ENCODE data around the gene PSMA2. TPM values are rescaled to one million over a fixed set of nuclear protein-coding genes. Genes with fewer than 3 reads are reported as not detected.

PSMA2 gene
- total and polyA plus RNA-seq, 5 experiments from 2014 or later: 39.6 to 265 (median 199) TPM

DNA sequence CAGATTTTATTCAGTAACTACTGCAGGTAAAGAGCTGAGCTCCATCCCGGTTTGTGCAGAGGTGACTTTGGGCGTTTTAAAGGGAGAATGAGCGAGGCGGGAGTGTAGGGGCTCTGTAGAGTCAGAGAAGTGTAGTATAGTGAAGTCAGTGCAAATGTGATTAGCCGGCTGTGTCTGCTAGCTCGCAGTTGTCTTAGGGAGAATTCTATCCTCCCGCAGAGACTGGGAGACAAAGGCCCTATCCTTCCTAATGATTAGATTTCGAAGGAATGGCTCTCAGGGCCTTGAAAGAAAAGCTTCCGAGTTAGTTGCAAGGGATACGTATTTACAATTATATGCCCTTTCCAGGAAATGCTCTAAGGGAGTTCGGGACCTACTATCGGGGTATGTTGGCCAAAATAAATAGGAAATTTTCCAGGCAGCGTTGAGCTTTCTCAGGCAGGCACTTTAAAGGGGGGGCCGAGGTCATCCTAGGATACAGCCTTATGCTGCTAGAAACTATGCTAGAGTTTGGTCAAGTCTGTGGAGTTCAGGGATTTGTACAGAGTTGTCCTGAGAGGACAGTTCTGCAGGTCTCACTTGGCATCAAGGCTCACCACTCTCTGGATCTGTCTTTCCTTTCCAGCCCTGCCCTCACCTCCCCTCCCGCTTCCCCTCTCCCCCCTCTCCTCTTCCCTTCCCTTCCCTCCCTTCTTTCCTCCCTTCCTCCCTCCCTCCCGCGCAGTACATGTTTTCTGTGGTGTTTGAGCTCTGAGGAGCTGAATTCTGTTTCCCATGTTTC lies 1.0 kb upstream of the PSMA2 start:
- ATAC-seq: no peak
- Mint-ChIP-seq H3K27me3 (no peaks in the 10 kb centered on the region), H3K36me3 (peaks cover 0 to 33% (median 0%) of the 10 kb centered on the region in 3 donors), H3K9me3 (no peaks in the 10 kb centered on the region), H3K4me1 (peaks cover 24 to 72% (median 56%) of the 10 kb centered on the region in 4 donors), H3K4me3 (peak overlapping the region; percentile 89 to 100 (median 99)), H3K27ac (peak overlapping the region; percentile 96 to 99 (median 98))
- DNase-seq: peak in 1 of 10 donors; percentile 4
- POLR2A ChIA-PET: interaction anchor here (0.6 to 4.0 kb wide), 10 partner anchors 8 to 993 kb away, joined by 3 to 30 read pairs (median 8); partner anchors contain the start of genes C7orf25, MRPS24, STK17A and UBE2D4

DNA sequence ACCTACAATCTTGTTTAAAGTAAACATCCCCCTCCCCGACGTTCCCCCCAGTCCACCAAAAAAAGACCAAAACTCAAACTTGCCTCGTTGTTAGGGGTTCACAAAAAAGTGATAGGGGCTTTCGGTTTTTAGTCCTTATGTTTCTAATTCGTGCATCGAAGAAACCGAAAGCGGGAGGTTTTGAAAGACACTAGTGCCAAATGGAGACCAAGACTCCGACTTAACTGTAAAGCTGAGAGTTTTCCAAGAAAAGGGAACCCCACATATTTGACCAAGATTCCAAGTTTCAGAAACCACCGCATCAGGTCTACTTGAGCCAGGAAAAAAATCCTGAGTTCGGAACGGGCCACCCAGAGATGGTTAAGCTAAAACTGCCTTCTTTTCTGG lies 534 bp downstream of the PSMA2 start:
- peaks cover 0 to 31% (median 0%) of the 10 kb centered on the region in 3 donors for H3K36me3 Mint-ChIP-seq
- DNase-seq: peak in 1 of 10 donors; percentile 36

DNA sequence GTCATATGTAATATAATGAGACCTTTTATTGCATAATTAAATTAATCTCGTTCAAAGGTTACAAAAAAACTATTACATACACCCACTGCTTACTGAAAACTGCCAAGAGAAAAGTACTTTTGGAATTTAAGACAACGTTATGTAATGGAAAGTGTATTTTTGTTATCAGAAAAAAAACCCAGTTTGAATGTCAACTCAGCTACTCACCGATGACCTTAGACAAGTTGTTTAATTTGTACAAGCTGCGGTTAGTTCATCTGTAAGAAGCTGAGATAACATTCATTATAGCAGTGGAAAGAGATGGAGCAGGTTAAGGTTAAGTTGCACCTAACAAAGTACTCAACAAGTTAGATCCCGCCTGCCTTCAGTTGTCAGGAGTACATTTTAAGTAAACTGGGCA lies 1.1 kb downstream of the PSMA2 start:
- POLR2A ChIA-PET: interaction anchor here (0.6 to 4.0 kb wide), 2 partner anchors 17 to 694 kb away, joined by 3 to 30 read pairs; partner anchors contain the start of gene C7orf25
- Mint-ChIP-seq H3K27me3 (no peaks in the 10 kb centered on the region), H3K36me3 (peaks cover 0 to 31% (median 0%) of the 10 kb centered on the region in 3 donors), H3K27ac (peak overlapping the region; percentile 84 to 99 (median 98)), H3K4me1 (peaks cover 24 to 83% (median 60%) of the 10 kb centered on the region in 4 donors), H3K4me3 (peak overlapping the region; percentile 89 to 100 (median 99)), H3K9me3 (no peaks in the 10 kb centered on the region)
- DNase-seq (no peak), ATAC-seq (no peak)

More for the DNA sequence above, 534 bp downstream of the PSMA2 start:
- H3K4me1 Mint-ChIP-seq: peaks cover 24 to 82% (median 63%) of the 10 kb centered on the region in 4 donors
- H3K27me3 Mint-ChIP-seq: no peaks in the 10 kb centered on the region
- peak overlapping the region; percentile 89 to 100 (median 99) for H3K4me3 Mint-ChIP-seq
- H3K9me3 Mint-ChIP-seq: no peaks in the 10 kb centered on the region
- peak overlapping the region; percentile 96 to 99 (median 98) for H3K27ac Mint-ChIP-seq
- POLR2A ChIA-PET: interaction anchor here (0.6 to 4.0 kb wide), 13 partner anchors 12 to 1917 kb away, joined by 3 to 30 read pairs (median 6); partner anchors contain the start of genes C7orf25, COA1, MRPS24 and STK17A
- ATAC-seq: no peak

DNA sequence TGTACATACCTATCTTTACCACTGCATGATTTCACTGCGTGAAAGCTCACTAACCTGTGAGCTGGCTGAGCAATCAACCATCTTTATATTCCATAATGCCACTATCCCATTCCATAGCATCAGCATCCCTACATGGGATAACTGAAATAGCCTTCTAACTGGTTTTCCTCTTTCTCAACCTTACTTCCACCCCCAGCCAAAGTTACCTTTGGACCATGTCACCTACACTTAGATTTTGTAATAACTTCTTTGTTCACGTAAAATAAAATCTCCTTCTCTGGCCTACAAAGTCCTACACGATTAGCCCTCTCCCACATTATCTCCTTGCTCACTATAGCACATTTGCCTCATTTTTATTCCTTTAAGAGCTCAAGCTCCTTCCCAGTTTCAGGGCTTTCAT lies 2.5 kb downstream of the PSMA2 start:
- Mint-ChIP-seq H3K4me3 (peak overlapping the region in 9 of 10 donors; percentile 8 to 82 (median 48)), H3K36me3 (peaks cover 0 to 34% (median 2%) of the 10 kb centered on the region in 3 donors)

DNA sequence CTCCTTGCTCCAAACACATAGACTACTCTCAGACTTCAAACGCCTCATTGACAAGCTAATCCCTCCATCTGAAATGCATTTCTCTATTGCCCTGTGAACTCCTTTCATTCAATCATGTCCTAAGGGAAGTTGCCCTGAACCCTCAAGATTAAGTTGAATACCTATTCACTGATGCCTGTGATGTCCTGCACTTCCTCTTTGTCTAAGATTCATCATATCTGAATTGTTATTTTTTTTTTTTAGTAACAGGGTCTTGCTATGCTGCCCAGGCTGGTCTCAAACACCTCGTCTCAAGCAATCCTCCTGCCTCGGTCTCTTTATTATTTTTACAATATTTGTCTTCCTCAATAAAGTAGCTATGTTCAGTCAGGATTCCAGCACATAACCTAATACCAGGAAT lies 3.2 kb downstream of the PSMA2 start:
- peaks cover 0 to 40% (median 3%) of the 10 kb centered on the region in 3 donors for H3K36me3 Mint-ChIP-seq
- ATAC-seq: no peak
- POLR2A ChIA-PET: interaction anchor here (1.8 kb wide), 1 partner anchor 40 kb away, joined by 5 read pairs; no protein-coding TSS in a partner anchor
- peak overlapping the region in 1 of 10 donors; percentile 35 for H3K4me3 Mint-ChIP-seq
- no peaks in the 10 kb centered on the region for H3K9me3 Mint-ChIP-seq
- peak overlapping the region in 4 of 10 donors; percentile 6 to 77 (median 61) for H3K27ac Mint-ChIP-seq
- H3K27me3 Mint-ChIP-seq: no peaks in the 10 kb centered on the region
- no peak for DNase-seq
- H3K4me1 Mint-ChIP-seq: peaks cover 29 to 81% (median 52%) of the 10 kb centered on the region in 4 donors

More for the DNA sequence above, 2.5 kb downstream of the PSMA2 start:
- Mint-ChIP-seq H3K4me1 (peaks cover 29 to 86% (median 59%) of the 10 kb centered on the region in 4 donors), H3K9me3 (no peaks in the 10 kb centered on the region), H3K27me3 (no peaks in the 10 kb centered on the region), H3K27ac (peak overlapping the region in 6 of 10 donors; percentile 5 to 77 (median 34))
- DNase-seq: no peak
- POLR2A ChIA-PET: interaction anchor here (0.6 to 1.8 kb wide), 2 partner anchors 41 to 79 kb away, joined by 3 to 5 read pairs; no protein-coding TSS in a partner anchor
- no peak for ATAC-seq

DNA sequence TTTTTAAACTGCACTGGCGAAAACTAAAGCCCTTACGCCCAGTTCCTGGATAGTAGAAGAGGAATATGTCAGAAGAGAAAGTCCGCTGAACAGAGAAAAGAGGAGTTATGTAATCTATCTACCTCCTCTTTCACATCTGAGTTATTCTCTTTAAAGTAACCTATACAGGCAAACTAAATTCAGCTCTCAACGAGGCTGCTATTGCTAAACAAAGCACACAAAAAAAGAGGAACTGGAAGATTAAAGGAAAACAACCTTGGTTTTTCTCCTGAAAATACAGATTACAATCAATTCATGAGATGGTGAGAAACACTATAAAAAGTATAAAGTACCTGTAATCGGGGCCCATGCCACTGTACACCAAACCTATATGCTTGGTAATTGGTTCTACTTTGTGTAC lies 5.8 kb downstream of the PSMA2 start:
- POLR2A ChIA-PET: interaction anchor here (0.8 to 1.1 kb wide), 2 partner anchors 9 to 14 kb away, joined by 3 to 5 read pairs; partner anchors contain the start of gene C7orf25
- H3K4me3 Mint-ChIP-seq: no peak overlapping the region
- no peaks in the 10 kb centered on the region for H3K27me3 Mint-ChIP-seq
- H3K36me3 Mint-ChIP-seq: peaks cover 0 to 65% (median 17%) of the 10 kb centered on the region in 3 donors
- no peak for ATAC-seq
- H3K4me1 Mint-ChIP-seq: peaks cover 19 to 59% (median 39%) of the 10 kb centered on the region in 4 donors
- DNase-seq: no peak
- no peak overlapping the region for H3K27ac Mint-ChIP-seq
- H3K9me3 Mint-ChIP-seq: no peaks in the 10 kb centered on the region

DNA sequence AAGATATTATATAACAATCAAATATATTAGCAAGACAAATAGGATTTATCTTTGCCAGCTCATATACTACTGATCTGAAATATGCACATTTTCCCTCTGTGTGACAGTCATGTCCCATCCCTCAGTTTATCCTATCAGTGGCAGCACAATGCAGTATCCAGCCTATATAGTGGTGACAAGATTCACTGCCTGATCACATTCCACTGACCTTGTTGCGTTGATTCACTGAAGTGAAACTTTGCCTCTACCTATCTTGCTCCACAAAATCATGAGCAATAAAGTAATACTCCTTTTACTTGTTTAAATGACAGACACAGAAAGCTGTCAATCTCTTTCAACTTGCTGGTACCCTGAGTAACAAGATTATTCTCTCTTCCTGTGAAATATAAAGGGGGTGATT lies 6.3 kb downstream of the PSMA2 start:
- POLR2A ChIA-PET: no interaction called here
- Mint-ChIP-seq H3K27me3 (no peaks in the 10 kb centered on the region), H3K27ac (peak overlapping the region in 1 of 10 donors; percentile 55), H3K36me3 (peaks cover 0 to 70% (median 17%) of the 10 kb centered on the region in 3 donors), H3K4me1 (peaks cover 19 to 54% (median 36%) of the 10 kb centered on the region in 4 donors), H3K4me3 (no peak overlapping the region), H3K9me3 (no peaks in the 10 kb centered on the region)
- DNase-seq: no peak
- no peak for ATAC-seq

DNA sequence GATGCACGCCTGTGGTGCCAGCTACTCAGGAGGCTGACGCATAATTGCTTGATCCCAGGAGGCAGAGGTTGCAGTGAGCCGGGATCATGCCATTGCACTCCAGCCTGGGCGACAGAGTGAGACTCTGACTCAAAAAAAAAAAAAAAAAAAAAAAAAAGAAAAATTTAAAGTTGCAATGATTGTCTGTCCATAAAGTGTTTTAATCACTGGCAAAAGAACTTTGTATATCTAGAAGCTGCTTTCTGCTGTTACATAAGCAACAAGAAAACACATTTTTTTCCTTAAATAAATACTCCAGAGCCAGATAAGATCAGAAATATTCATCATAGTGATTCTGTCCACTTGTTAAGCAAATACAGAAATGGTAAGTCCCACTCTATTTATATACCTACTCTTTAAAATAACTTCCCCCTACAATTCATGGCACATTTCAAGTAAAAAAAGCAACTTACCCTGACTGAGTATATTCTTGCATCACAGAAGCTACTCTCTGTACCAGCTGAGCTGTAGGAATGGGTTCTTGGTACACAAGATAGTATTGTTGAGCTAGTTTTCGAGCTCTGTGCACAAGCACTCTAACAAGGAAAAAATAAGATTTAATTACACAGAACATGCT lies 7.6 kb downstream of the PSMA2 start:
- no peak for DNase-seq
- no peaks in the 10 kb centered on the region for H3K27me3 Mint-ChIP-seq
- no peak for ATAC-seq
- H3K4me3 Mint-ChIP-seq: no peak overlapping the region
- peaks cover 0 to 83% (median 21%) of the 10 kb centered on the region in 3 donors for H3K36me3 Mint-ChIP-seq
- peaks cover 14 to 42% (median 26%) of the 10 kb centered on the region in 4 donors for H3K4me1 Mint-ChIP-seq
- H3K27ac Mint-ChIP-seq: peak overlapping the region in 3 of 10 donors; percentile 7 to 33 (median 28)
- no peaks in the 10 kb centered on the region for H3K9me3 Mint-ChIP-seq
- POLR2A ChIA-PET: no interaction called here

DNA sequence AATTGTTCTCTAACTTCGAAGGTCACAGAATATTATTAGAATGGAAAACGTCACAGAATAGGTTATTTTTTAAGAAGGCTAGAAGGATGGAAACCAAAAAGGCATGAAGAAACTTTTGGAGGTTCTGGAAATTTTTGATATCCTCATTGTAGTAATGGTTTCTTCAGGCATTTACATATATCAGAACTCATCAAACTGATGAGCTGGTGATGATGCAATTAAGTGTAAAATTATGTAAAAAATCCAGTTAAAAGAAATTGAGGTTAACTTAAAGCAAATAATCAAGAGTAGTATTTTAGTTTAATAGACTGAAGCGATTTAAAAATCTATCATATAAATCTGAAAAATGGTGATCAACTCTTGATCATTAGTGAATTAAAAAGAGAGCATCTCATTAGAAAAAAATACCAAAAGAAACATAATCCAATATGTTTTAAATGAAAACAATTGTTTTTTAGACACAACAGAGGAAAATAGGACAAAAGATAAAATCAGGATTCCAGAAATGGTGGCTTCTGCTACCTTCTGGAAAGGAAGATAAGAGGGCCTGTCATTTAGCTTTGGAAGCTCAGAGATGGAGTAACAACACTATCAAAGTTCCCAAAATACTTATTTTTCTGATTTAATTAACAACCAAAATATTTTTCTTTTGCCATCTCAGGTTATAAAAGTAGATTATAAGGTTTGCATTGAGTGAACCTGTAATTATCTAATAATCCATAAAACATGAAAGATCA lies 9.8 kb downstream of the PSMA2 start:
- no peaks in the 10 kb centered on the region for H3K9me3 Mint-ChIP-seq
- H3K27ac Mint-ChIP-seq: peak overlapping the region in 1 of 10 donors; percentile 6
- H3K4me1 Mint-ChIP-seq: peaks cover 0 to 20% (median 10%) of the 10 kb centered on the region in 4 donors
- peaks cover 0 to 97% (median 24%) of the 10 kb centered on the region in 3 donors for H3K36me3 Mint-ChIP-seq
- POLR2A ChIA-PET: no interaction called here
- H3K4me3 Mint-ChIP-seq: no peak overlapping the region
- no peaks in the 10 kb centered on the region for H3K27me3 Mint-ChIP-seq
- DNase-seq (no peak), ATAC-seq (no peak)

DNA sequence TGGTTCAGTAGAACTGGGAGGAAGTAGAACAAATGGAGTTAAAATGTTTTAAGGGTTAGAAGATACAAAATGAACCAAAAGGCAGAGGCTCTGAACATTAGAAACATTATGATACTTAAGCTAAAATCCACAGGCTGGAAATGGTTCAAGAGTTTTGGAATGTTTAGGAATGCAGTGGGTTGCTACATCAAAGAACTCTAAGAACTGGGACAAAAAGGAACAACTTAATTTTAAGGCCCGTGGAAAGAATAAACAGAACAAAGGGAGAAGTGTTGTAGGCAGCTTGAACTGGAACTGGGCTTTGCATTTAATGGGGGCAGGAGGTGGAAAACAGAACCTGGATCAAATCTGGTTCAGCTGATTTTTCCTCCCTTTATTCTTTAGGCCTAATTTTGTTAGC lies 16.6 kb downstream of the PSMA2 start:
- H3K4me3 Mint-ChIP-seq: no peak overlapping the region
- H3K9me3 Mint-ChIP-seq: no peaks in the 10 kb centered on the region
- peak overlapping the region in 7 of 10 donors; percentile 30 to 91 (median 54) for H3K27ac Mint-ChIP-seq
- ATAC-seq (no peak), DNase-seq (no peak)
- POLR2A ChIA-PET: interaction anchor here (4.8 kb wide), 1 partner anchor 17 kb away, joined by 30 read pairs; the partner anchor contains the start of genes MRPL32 and PSMA2
- peaks cover 0 to 52% (median 9%) of the 10 kb centered on the region in 3 donors for H3K36me3 Mint-ChIP-seq
- H3K27me3 Mint-ChIP-seq: no peaks in the 10 kb centered on the region
- H3K4me1 Mint-ChIP-seq: peaks cover 27 to 48% (median 45%) of the 10 kb centered on the region in 4 donors

DNA sequence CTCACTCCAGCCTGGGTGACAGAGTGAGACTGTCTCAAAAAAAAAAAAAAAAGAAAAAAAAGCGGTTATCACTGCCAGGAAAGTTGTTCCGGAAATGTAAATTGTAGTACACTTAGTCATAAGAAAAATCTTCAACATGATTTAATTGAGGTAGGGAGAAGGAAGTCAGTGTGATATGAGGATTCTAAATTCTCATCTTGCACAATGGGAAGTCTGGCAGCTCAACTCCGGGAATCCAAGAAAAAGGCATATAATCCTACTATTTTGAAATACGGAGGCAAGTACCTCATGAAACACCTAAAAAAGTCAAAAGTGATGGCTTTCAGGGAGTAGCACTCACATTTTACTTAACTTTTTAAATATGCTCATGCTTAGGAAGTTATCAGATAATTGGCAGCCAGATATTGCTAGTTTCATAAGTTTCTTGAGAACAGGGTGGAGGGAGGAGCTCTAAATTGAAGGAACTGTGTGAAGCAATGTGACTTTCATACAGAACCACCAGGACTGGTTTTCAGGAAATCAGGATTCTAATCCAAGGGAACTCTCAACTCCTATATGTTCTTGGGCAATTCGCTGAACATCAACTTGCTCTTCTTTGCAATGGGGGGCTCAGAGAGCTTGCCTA lies 17.4 kb downstream of the PSMA2 start:
- Mint-ChIP-seq H3K4me1 (peaks cover 33 to 56% (median 50%) of the 10 kb centered on the region in 4 donors), H3K27me3 (no peaks in the 10 kb centered on the region), H3K36me3 (peaks cover 0 to 43% (median 7%) of the 10 kb centered on the region in 3 donors), H3K9me3 (no peaks in the 10 kb centered on the region), H3K4me3 (peak overlapping the region in 2 of 10 donors; percentile 22 to 84), H3K27ac (peak overlapping the region; percentile 57 to 97 (median 93))
- ATAC-seq (no peak), DNase-seq (no peak)
- POLR2A ChIA-PET: interaction anchor here (0.7 to 4.8 kb wide), 2 partner anchors 18 to 1045 kb away, joined by 3 to 30 read pairs; partner anchors contain the start of genes MRPL32 and PSMA2
